ENCODE results near the gene KIF2A. TPM values are rescaled to one million over a fixed set of nuclear protein-coding genes. Genes with fewer than 3 reads are reported as not detected.
A peak's percentile ranks its signal among the peaks of the same experiment; 100 is the strongest.

The KIF2A gene
- total RNA-seq = 10 to 100 TPM; 27.7 to 64.3 TPM
- polyA plus RNA-seq = 10 to 100 TPM in 1 of 2 donors, 1 to 10 TPM in 1; 3.5 to 12.8 TPM
- long read RNA-seq, donor 1, partial matches to known transcripts = 16 of 33 reads
- long read RNA-seq, donor 1, other reads (novel, unspliced or antisense) = 16 of 33 reads
- long read RNA-seq, donor 2, partial matches to known transcripts = 5 of 14 reads
- long read RNA-seq, donor 2, other reads (novel, unspliced or antisense) = 6 of 14 reads
- long read RNA-seq, donor 3, partial matches to known transcripts = 7 of 14 reads
- long read RNA-seq, donor 3, other reads (novel, unspliced or antisense) = 5 of 14 reads
- long read RNA-seq, donor 4, partial matches to known transcripts = 0 of 1 reads
- long read RNA-seq, donor 4, other reads (novel, unspliced or antisense) = 0 of 1 reads
- long read RNA-seq, donor 5, partial matches to known transcripts = 13 of 18 reads
- long read RNA-seq, donor 5, other reads (novel, unspliced or antisense) = 0 of 18 reads

- Histone ChIP-seq H3K4me3 (peak within 1 kb of the TSS; percentile 76), H3K27ac (ENCODE audit: low read depth in 1 of 2, low read length in 1 of 2) (peak within 1 kb of the TSS; percentile 87 to 95), H3K4me1 (ENCODE audit: control insufficient read depth in 5 of 5, insufficient read depth in 5 of 5, low read length in 5 of 5) (peaks cover 0 to 12% (median 2%) of the 10 kb centered on the region in 5 donors), H3K36me3 (ENCODE audit: control insufficient read depth in 4 of 4, insufficient read depth in 4 of 4, low read length in 4 of 4) (no peaks in the 10 kb centered on the region), H3K27me3 (ENCODE audit: control insufficient read depth in 3 of 3, insufficient read depth in 3 of 3, low read length in 2 of 3) (no peaks in the 10 kb centered on the region), H3K9ac (ENCODE audit: insufficient read depth in 1 of 2, low read length in 2 of 2) (peak within 1 kb of the TSS; percentile 84 to 87), H3K9me3 (ENCODE audit: control insufficient read depth in 4 of 4, insufficient read depth in 3 of 4, low read length in 3 of 4) (no peaks in the 10 kb centered on the region)
- TF ChIP-seq CTCF (IDR thresholded peaks at IDR 0.05; ENCODE audit: control extremely low read depth, extremely low read depth) = no peak
- ATAC-seq (ENCODE audit: insufficient read depth, low FRiP score) (peak; percentile 96), DNase-seq (peak; percentile 95 to 97 (median 95))
- WGBS, 2 donors = 0 to 1% methylated on average over 58 to 66 of the region's 66 CpGs
These were observed at the start of gene KIF2A for GRCh38 chr5:62305715-62306322. TSS of gene KIF2A (plus strand) at chr5:62306206. CDS start at chr5:62306473, 267 bp downstream.

GRCh38 chr5:62257020-62257367, 49.0 kb upstream of the KIF2A start:
- Histone ChIP-seq H3K36me3 (ENCODE audit: control insufficient read depth in 4 of 4, insufficient read depth in 4 of 4, low read length in 4 of 4) (no peaks in the 10 kb centered on the region), H3K9me3 (ENCODE audit: control insufficient read depth in 4 of 4, insufficient read depth in 3 of 4, low read length in 3 of 4) (no peaks in the 10 kb centered on the region), H3K27me3 (ENCODE audit: control insufficient read depth in 3 of 3, insufficient read depth in 3 of 3, low read length in 2 of 3) (no peaks in the 10 kb centered on the region), H3K9ac (ENCODE audit: insufficient read depth in 1 of 2, low read length in 2 of 2) (no peak overlapping the region), H3K4me1 (ENCODE audit: control insufficient read depth in 5 of 5, insufficient read depth in 5 of 5, low read length in 5 of 5) (peaks cover 0 to 15% (median 8%) of the 10 kb centered on the region in 5 donors), H3K4me3 (no peak overlapping the region), H3K27ac (ENCODE audit: low read depth in 1 of 2, low read length in 1 of 2) (no peak overlapping the region)
- TF ChIP-seq CTCF (IDR thresholded peaks at IDR 0.05; ENCODE audit: control extremely low read depth, extremely low read depth) = no peak
- DNase-seq (no peak), ATAC-seq (ENCODE audit: insufficient read depth, low FRiP score) (no peak)

GRCh38 chr5:62258654-62259053, 47.4 kb upstream of the KIF2A start:
- Histone ChIP-seq H3K9ac (ENCODE audit: insufficient read depth in 1 of 2, low read length in 2 of 2) (no peak overlapping the region), H3K4me1 (ENCODE audit: control insufficient read depth in 5 of 5, insufficient read depth in 5 of 5, low read length in 5 of 5) (peaks cover 0 to 15% (median 8%) of the 10 kb centered on the region in 5 donors), H3K9me3 (ENCODE audit: control insufficient read depth in 4 of 4, insufficient read depth in 3 of 4, low read length in 3 of 4) (no peaks in the 10 kb centered on the region), H3K36me3 (ENCODE audit: control insufficient read depth in 4 of 4, insufficient read depth in 4 of 4, low read length in 4 of 4) (no peaks in the 10 kb centered on the region), H3K27me3 (ENCODE audit: control insufficient read depth in 3 of 3, insufficient read depth in 3 of 3, low read length in 2 of 3) (no peaks in the 10 kb centered on the region), H3K27ac (ENCODE audit: low read depth in 1 of 2, low read length in 1 of 2) (no peak overlapping the region), H3K4me3 (no peak overlapping the region)
- no peak for TF ChIP-seq CTCF (IDR thresholded peaks at IDR 0.05; ENCODE audit: control extremely low read depth, extremely low read depth)
- DNase-seq (no peak), ATAC-seq (ENCODE audit: insufficient read depth, low FRiP score) (no peak)
